OCI-LY1 (cell line): ENCODE data around the gene RHOT1.

Source experiments
- CTCF ChIP-seq: fragments of 200-600 bp; sonication (generic), shearing (Covaris generic); IDR thresholded peaks from 2 replicates; pipeline ENCODE4 v1.5.1; 2017; ENCODE audit warnings: mild to moderate bottlenecking, antibody characterized with exemption, low read length, moderate library complexity, mixed read lengths
- EZH2 ChIP-seq: fragments of 200-600 bp; sonication (generic), shearing (Covaris generic); IDR thresholded peaks from 2 replicates; pipeline ENCODE4 v1.8.0; 2017; ENCODE audit warnings: borderline replicate concordance, mixed run types, mild to moderate bottlenecking, antibody characterized with exemption, low read length, moderate library complexity, mixed read lengths

- TF ChIP-seq CTCF (no peak), EZH2 (no peak)
Measured at GRCh38 chr17:32155896-32156295, 13.6 kb downstream of the RHOT1 start.
